K562 (cell line): ENCODE measurements around the gene METAP1D. TPM values are rescaled to one million over a fixed set of nuclear protein-coding genes. Genes with fewer than 3 reads are reported as not detected.

Experiments used
- ATAC-seq: fragments of 200-7000 bp; cut with Tn5 transposase; 3 replicates; pipeline ENCODE4 v1.9.1; 2020; ENCODE audit warnings: moderate library complexity
- BruUV-seq: library from RNA; stranded (reverse); fragments of 400-500 nt; replicated peaks from 2 replicates; lab custom pipeline; 2021; lab: Mats Ljungman, UMichigan
- CTCF ChIA-PET: fragments of 300-600 bp; formaldehyde crosslinking; extraction: SDS; loops from one replicate; lab custom pipeline; 2021; ENCODE audit warnings: low intra/inter-chr PET ratio; lab: Yijun Ruan, JAX
- POLR2A ChIA-PET: fragments of 300-600, 350-650 bp; sonication (Branson Sonifier 250); formaldehyde crosslinking; extraction: SDS; loops from one replicate; lab custom pipeline; 2021; ENCODE audit warnings: antibody characterized with exemption, inconsistent platforms; lab: Yijun Ruan, JAX
- DNase-seq, 4 experiments: peaks; one replicate each; pipeline versions ENCODE4 v3.0.0 to v3.0.0-alpha.2; 2011 to 2018; ENCODE audit warnings: low spot score in 3 of 4, mixed read lengths in 3 of 4; ENCODE audit errors: extremely low read depth in 1 of 4
- FAIRE-seq: peaks from 2 replicates; lab custom pipeline; 2011; peaks lifted over from hg19 to GRCh38; lab: Jason Lieb, UNC
- H2AFZ ChIP-seq: 2 replicates; pipeline ENCODE4 v1.6.0; 2011; ENCODE audit warnings: low read depth, low read length, control low read depth, inconsistent platforms
- H3K27ac ChIP-seq: fragments of 200-600 bp; 3 replicates; pipeline ENCODE4 v1.8.0; 2011; ENCODE audit warnings: low read depth, mild to moderate bottlenecking, control low read depth, inconsistent platforms, low read length, moderate library complexity, mixed read lengths; ENCODE audit errors: extremely low read depth
- H3K27me3 ChIP-seq, 2 experiments: fragments of 300-600 bp in 1 of 2; 2 replicates in 1 of 2; 3 replicates in 1 of 2; pipeline versions ENCODE4 v1.6.0 to v1.8.0; 2011; ENCODE audit warnings: inconsistent platforms in 2 of 2, low read length in 2 of 2, mild to moderate bottlenecking in 1 of 2, mixed read lengths in 1 of 2, moderate library complexity in 1 of 2; ENCODE audit not compliant: control insufficient read depth in 2 of 2, insufficient read depth in 2 of 2
- H3K36me3 ChIP-seq: fragments of 300-600 bp; 3 replicates; pipeline ENCODE4 v1.8.0; 2011; ENCODE audit warnings: mild to moderate bottlenecking, low read length, inconsistent platforms; ENCODE audit not compliant: control insufficient read depth, insufficient read depth
- H3K4me1 ChIP-seq, 2 experiments: fragments of 200-600 bp in 1 of 2; replicated peaks in 1 of 2; 2 replicates in 1 of 2; 3 replicates in 1 of 2; pipeline versions ENCODE4 v1.5.1 to v1.8.0; 2011; ENCODE audit warnings: inconsistent platforms in 2 of 2, low read length in 2 of 2, mild to moderate bottlenecking in 1 of 2, mixed read lengths in 1 of 2, moderate library complexity in 1 of 2; ENCODE audit not compliant: control insufficient read depth in 2 of 2, insufficient read depth in 2 of 2
- H3K4me2 ChIP-seq: 2 replicates; pipeline ENCODE4 v1.6.1; 2011; ENCODE audit warnings: low read length, control low read depth, inconsistent platforms, mixed read lengths; ENCODE audit not compliant: insufficient read depth
- H3K4me3 ChIP-seq: fragments of 200-600 bp; sonication (generic), shearing (Covaris generic); 2 replicates; pipeline ENCODE4 v1.5.1; 2016; ENCODE audit warnings: control low read depth, inconsistent platforms
- H3K79me2 ChIP-seq: fragments of 200-600 bp; 3 replicates; pipeline ENCODE4 v1.8.0; 2011; ENCODE audit warnings: low read length, inconsistent platforms; ENCODE audit not compliant: control insufficient read depth, insufficient read depth
- H3K9ac ChIP-seq, 2 experiments: 2 replicates each; pipeline versions ENCODE4 v1.6.0 to v1.6.1; 2011; ENCODE audit warnings: low read depth in 2 of 2, low read length in 2 of 2, control low read depth in 1 of 2, inconsistent platforms in 1 of 2, mild to moderate bottlenecking in 1 of 2, mixed read lengths in 1 of 2; ENCODE audit not compliant: insufficient read depth in 1 of 2
- H3K9me1 ChIP-seq: one replicate; pipeline ENCODE4 v1.6.0; 2011; ENCODE audit warnings: inconsistent platforms, mild to moderate bottlenecking, low read length, moderate library complexity; ENCODE audit not compliant: control insufficient read depth, insufficient read depth
- H3K9me3 ChIP-seq: replicated peaks from 2 replicates; pipeline ENCODE4 v1.5.1; 2011; ENCODE audit warnings: low read depth, low read length, inconsistent platforms; ENCODE audit not compliant: control insufficient read depth, insufficient read depth
- H4K20me1 ChIP-seq: replicated peaks from 2 replicates; pipeline ENCODE4 v1.6.1; 2011; ENCODE audit warnings: low read length, inconsistent platforms, mixed read lengths; ENCODE audit not compliant: control insufficient read depth, insufficient read depth
- CTBP1 ChIP-seq: fragments of 450-650 bp; IDR thresholded peaks from 2 replicates; pipeline ENCODE4 v1.6.1; 2016; ENCODE audit warnings: borderline replicate concordance
- ETS2 ChIP-seq: IDR thresholded peaks from 2 replicates; pipeline ENCODE4 v1.6.1; 2016; ENCODE audit warnings: borderline replicate concordance, missing genetic modification characterization, mild to moderate bottlenecking, moderate library complexity, missing compliant biosample characterization; ENCODE audit not compliant: poor library complexity, severe bottlenecking
- HMG20B ChIP-seq: fragments of 250-450 bp; sonication (Bioruptor Pico); IDR thresholded peaks from 2 replicates; pipeline ENCODE4 v1.5.0; 2021; ENCODE audit warnings: mild to moderate bottlenecking
- LARP7 ChIP-seq: fragments of 450-650 bp; IDR thresholded peaks from 2 replicates; pipeline ENCODE4 v1.6.1; 2016
- MECOM ChIP-seq: fragments of 250-450 bp; sonication (Bioruptor Pico); IDR thresholded peaks from 2 replicates; pipeline ENCODE4 v1.8.0; 2022; ENCODE audit warnings: inconsistent platforms
- PHF21A ChIP-seq: fragments of 450-650 bp; IDR thresholded peaks from 2 replicates; pipeline ENCODE4 v1.6.1; 2017; ENCODE audit warnings: low read depth, borderline replicate concordance
- POLR2G ChIP-seq: fragments of 200-400 bp; formaldehyde crosslinking; IDR thresholded peaks from 2 replicates; pipeline ENCODE4 v1.6.1; 2017; ENCODE audit warnings: low read depth, mild to moderate bottlenecking, antibody characterized with exemption, low read length, moderate library complexity
- STAT5B ChIP-seq: fragments of 250-450 bp; sonication (Bioruptor Pico); IDR thresholded peaks from 2 replicates; pipeline ENCODE4 v1.8.0; 2021; ENCODE audit warnings: mild to moderate bottlenecking, inconsistent platforms
- TGIF2 ChIP-seq: sonication (generic); formaldehyde crosslinking; IDR thresholded peaks from 2 replicates; pipeline ENCODE4 v1.8.1; 2022; ENCODE audit warnings: mild to moderate bottlenecking, missing genetic modification reagents, moderate library complexity
- ZNF121 ChIP-seq: sonication (generic); formaldehyde crosslinking; conservative IDR thresholded peaks from 2 replicates; pipeline ENCODE4 v1.8.0; 2022; ENCODE audit warnings: missing genetic modification reagents
- ZNF253 ChIP-seq: fragments of 250-450 bp; sonication (Bioruptor Pico); conservative IDR thresholded peaks from 2 replicates; pipeline ENCODE4 v1.6.1; 2021; ENCODE audit warnings: mild to moderate bottlenecking
- ZNF436 ChIP-seq: fragments of 250-450, 450-650 bp; sonication (Bioruptor Pico); formaldehyde crosslinking; IDR thresholded peaks from 2 replicates; pipeline ENCODE4 v1.7.0; 2020; ENCODE audit warnings: mild to moderate bottlenecking
- ZNF695 ChIP-seq: fragments of 450-650 bp; formaldehyde crosslinking; IDR thresholded peaks from 2 replicates; pipeline ENCODE4 v1.4.0; 2020; ENCODE audit warnings: mild to moderate bottlenecking, moderate library complexity
- WGBS: fragments of 100-300 bp; shearing (Covaris generic); methylation state at CpG from one replicate; pipeline ENCODE4 v1.1.6; 2016; ENCODE audit warnings: low coverage, mixed read lengths; ENCODE audit not compliant: insufficient coverage; ENCODE audit errors: missing lambda C conversion rate; 5-methylcytosine and 5-hydroxymethylcytosine counted together
- in situ Hi-C: fragments of 300-500 bp; cut with MboI; formaldehyde crosslinking; loops from 4 replicates; pipeline ENCODE4 v1.15.0; 2018; ENCODE audit warnings: inconsistent platforms, mixed read lengths
- intact Hi-C: fragments of 100-400 bp; cut with micrococcal nuclease; formaldehyde crosslinking; loops from 2 replicates; pipeline ENCODE4 v1.14.2; 2022
- polyA plus RNA-seq, 8 experiments: library from polyadenylated mRNA; depleted of rRNA in 4 of 8; stranded (reverse) in 5 of 8; unstranded in 3 of 8; fragments of >200 nt; fragmentation: Nextera tagmentation in 2 of 8; fragmentation: Illumina TruSeq in 1 of 8; extraction: Ambion mirVana in 2 of 8; extraction: Trizol in 1 of 8; gene quantifications; 2 replicates each; pipeline versions ENCODE4 v1.2.1 to v1.2.3, GENCODE V29; 2011 to 2014; ENCODE audit warnings: inconsistent platforms in 1 of 8, missing spikeins in 1 of 8
- total RNA-seq, 7 experiments: library from RNA; depleted of rRNA in 6 of 7; stranded (reverse); fragments of >200 nt in 6 of 7; fragmentation: Illumina TruSeq in 2 of 7; extraction: Trizol in 2 of 7; gene quantifications; 2 replicates each; pipeline versions ENCODE4 v1.2.1 to v1.2.3, GENCODE V29; 2011 to 2021; ENCODE audit warnings: low replicate concordance in 1 of 7

Gene METAP1D
- total and polyA plus RNA-seq, 9 of the 15 experiments (the other 6 are each of a cell fraction or from before 2014, with no cell fraction given): 8.0 to 23.4 (median 15.7) TPM

- TF ChIP-seq ETS2 (tag): no peak
- no peak for TF ChIP-seq HMG20B
- no peak for TF ChIP-seq ZNF695 (CRISPR knock-in tag)
- no peak for TF ChIP-seq CTBP1
- no peak for TF ChIP-seq POLR2G
- TF ChIP-seq, all 486 proteins: peak for 0
These were observed 89.3 kb downstream of the METAP1D start (continued) for GRCh38 chr2:172089005-172089504.

GRCh38 chr2:172089633-172090032 is 89.9 kb downstream of the METAP1D start:
- no peak for FAIRE-seq
- peaks cover 7 to 25% of the 10 kb centered on the region in 2 experiments; a peak in 3 of 5 replicates for H3K4me1 ChIP-seq

More at GRCh38 chr2:172089633-172090032, 89.9 kb downstream of the METAP1D start:
- peaks cover 20% of the 10 kb centered on the region; the same call in 1 of the 3 replicates for H3K36me3 ChIP-seq
- POLR2A ChIA-PET: interaction anchor here (0.8 to 1.7 kb wide), 2 partner anchors 10 to 16 kb away, joined by 3 read pairs; no protein-coding TSS in a partner anchor
- no peaks in the 10 kb centered on the region for H3K9me3 ChIP-seq
- no peak for TF ChIP-seq STAT5B (CRISPR knock-in tag)
- no peak for TF ChIP-seq ZNF436 (CRISPR knock-in tag)
- no peak for TF ChIP-seq ZNF253 (CRISPR knock-in tag)
- TF ChIP-seq PHF21A: no peak
- TF ChIP-seq MECOM (CRISPR knock-in tag): no peak
- TF ChIP-seq LARP7: no peak
- no peak for TF ChIP-seq TGIF2 (CRISPR knock-in tag)
- TF ChIP-seq ZNF121: no peak
- BruUV-seq: no TSS peak
- no peak overlapping the region for H3K27ac ChIP-seq
- no peaks in the 10 kb centered on the region for H4K20me1 ChIP-seq
- no peak overlapping the region for H3K4me2 ChIP-seq
- peaks cover 8% of the 10 kb centered on the region; the same call in 2 of the 3 replicates for H3K79me2 ChIP-seq
- WGBS: 81% methylated on average over 7 of the region's 7 CpGs
- H2AFZ ChIP-seq: no peak overlapping the region
- in situ Hi-C loops (no loop called here), intact Hi-C loops (no loop called here)
- H3K9me1 ChIP-seq: no peaks in the 10 kb centered on the region
- ATAC-seq: no peak
- H3K27me3 ChIP-seq: no peaks in the 10 kb centered on the region
- DNase-seq: no peak
- H3K9ac ChIP-seq: no peak overlapping the region
- no peak overlapping the region for H3K4me3 ChIP-seq
- CTCF ChIA-PET: no interaction called here
